Measurements from ENCODE around the gene NDUFA5.
"Not testable (repeated sequence)": the region's sequence is repeated elsewhere in the genome, so short reads cannot be mapped to it uniquely, and the experiment has no call there.

Gene NDUFA5

GRCh38 chr7:123557016-123557397 lies 611 bp downstream of the NDUFA5 start:
- peak; percentile 11 for DNase-seq (ENCODE audit: low read depth)

DNA sequence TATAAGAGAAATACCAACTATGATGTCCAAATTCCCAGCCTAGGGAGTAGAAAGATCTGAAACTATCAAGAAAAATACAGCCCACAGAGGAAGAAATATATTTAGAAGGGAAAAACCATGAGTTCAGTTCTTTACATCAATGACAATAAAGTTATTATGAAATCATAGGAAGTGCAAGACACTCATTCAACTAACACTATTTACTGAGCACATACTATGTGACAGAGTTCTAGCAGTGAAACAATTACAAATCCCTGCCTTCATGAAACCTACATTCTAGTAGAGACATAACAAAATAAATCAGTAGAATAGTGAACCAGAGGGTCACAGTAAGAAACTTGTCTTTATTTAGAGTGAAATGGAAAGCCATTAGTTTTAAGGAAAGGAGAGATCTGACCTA lies 2.1 kb downstream of the NDUFA5 start:
- no peak for DNase-seq (ENCODE audit: low read depth)

DNA sequence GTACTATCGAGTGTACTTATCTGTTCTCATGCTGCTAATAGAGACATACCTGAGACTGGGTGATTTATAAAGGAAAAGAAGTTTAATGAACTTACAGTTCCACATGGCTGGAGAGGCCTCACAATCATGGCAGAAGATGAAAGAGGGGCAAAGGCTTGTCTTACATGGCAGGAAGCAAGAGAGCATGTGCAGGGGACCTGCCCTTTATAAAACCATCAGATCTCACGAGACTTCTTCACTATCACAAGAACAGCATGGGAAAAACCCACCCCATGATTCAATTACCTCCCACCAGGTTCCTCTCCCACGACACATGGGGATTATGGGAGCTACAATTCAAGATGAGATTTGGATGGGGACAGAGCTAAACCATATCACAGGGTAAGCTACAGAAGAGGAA lies 4.5 kb downstream of the NDUFA5 start:
- no peak for DNase-seq (ENCODE audit: low read depth)

- DNase-seq (ENCODE audit: low read depth) = no peak
Measured at GRCh38 chr7:123552641-123553040, 5.0 kb downstream of the NDUFA5 start.

GRCh38 chr7:123552134-123552533 lies 5.5 kb downstream of the NDUFA5 start:
- not testable (repeated sequence) for DNase-seq (ENCODE audit: low read depth)

DNA sequence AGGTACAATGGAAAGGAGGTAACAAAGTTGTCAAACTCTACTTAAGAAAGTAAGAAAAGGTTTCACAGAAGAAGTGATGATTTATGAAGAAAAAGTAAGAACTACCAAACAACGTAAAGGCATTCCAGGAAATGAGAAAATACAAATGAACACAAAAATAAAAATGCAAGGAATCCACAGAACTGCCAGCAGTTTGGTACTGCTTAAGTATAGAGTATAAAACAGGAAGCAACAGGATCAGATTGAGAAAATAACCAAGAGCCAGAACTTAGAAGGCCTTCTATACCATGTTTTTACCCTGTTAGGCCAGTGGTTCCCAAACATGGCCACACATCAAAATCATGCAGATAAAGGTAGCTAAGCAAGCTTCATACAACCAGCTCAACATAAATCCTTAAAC lies 9.2 kb downstream of the NDUFA5 start:
- no peak for DNase-seq (ENCODE audit: low read depth)

DNA sequence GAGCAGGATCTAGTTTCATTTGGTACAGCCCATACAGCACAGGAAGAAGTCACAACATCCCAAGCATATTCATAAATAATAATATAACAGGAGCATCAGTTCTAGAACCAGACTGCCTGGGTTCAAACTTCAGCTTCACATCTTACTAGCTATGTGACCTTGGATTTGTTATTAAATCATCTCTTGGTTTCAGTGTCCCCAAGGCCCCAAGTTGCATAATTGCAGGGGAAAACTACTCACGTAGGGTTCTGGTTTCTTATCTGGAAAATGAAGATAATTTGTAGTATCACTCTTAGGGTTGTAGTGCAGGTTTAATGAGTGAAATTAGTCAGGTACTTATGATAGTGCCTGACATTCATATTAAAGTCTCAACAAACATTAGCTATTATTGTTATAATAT lies 17.7 kb downstream of the NDUFA5 start:
- DNase-seq (ENCODE audit: low read depth) = no peak

DNA sequence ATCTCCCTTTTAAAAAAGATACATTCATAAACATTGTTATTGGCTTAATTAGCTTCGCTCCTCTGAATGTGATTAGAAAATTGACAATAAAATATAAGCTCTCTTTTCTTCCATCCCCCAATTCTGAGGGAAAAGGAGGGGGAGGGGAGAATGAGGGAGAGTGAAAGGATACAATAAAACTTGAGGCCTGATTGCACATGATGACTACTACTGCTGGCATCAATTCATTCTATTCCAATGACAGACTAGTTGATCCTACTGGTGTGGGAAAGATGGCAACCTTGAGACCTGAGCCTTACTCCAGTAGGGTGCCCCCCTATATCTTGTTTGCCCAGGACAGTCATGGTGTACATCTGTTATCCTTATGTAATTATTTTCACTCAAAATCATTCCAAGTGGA lies 18.7 kb downstream of the NDUFA5 start:
- no peak for DNase-seq (ENCODE audit: low read depth)

DNA sequence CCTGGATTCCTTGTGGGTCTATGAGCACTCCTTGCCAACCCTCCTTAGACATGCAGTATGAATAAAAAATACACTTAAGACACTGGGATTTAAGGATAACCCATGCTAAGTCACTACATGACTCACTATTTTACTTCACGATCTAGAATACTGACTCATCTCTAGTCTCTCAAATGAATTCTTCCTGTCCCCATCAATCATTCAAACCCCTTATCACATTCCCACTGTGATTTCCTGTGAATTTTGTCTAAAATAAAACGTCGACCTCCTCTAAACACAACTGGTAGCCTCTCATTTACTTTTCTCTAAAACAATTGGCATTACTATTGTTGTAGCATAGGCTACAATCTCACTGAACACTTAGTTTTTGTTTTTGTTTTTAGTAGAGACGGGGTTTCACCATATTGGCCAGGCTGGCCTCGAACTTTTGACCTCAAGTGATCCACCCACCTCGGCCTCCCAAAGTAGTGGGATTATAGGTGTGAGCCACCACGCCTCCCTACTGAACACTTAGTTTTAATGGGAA lies 19.4 kb downstream of the NDUFA5 start:
- peak; percentile 21 for DNase-seq (ENCODE audit: low read depth)

DNA sequence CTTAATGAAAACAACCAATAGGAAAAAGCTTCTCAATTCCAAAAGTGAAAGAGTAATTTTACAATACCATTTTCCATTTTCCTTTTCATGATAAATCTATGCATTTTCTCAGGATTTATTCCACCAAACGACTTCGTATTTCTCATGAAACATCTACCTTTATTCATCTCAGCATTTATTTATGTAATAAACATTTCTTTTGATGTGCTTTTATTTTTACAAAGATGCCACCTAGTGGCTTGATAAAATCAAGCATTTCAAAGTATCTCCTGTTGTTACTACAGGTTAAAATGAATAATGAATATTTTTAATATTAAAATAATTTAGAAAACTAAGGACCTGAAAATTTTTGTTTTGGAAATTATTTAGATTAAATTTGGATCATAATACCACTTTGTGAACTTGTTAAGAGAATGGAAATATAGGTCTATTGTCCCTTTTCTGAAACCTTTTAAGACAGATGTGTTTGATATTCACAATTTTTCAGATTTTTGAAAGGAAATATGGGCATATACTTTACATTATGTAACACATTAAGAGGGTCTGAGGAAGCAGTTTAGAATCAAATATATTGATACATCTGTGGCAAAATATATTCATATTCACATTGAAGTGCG lies 20.5 kb downstream of the NDUFA5 start:
- DNase-seq (ENCODE audit: low read depth) = no peak

DNA sequence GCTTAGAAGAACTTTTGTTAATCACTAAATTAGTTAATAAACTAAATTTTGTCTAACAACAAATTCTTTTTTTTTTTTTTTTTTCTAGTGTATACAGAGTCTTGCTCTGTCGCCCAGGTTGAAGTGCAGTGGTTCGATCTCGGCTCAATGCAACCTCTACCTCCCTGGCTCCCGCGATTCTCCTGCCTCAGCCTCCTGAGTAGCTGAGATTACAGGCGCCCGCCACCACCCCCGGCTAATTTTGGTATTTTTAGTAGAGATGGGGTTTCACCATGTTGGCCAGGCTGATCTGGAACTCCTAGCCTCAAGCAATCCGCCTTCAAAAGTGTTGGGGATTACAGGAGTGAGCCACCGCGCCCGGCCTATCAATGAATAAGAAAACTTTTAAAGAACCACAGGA lies 22.1 kb downstream of the NDUFA5 start:
- no peak for DNase-seq (ENCODE audit: low read depth)

DNA sequence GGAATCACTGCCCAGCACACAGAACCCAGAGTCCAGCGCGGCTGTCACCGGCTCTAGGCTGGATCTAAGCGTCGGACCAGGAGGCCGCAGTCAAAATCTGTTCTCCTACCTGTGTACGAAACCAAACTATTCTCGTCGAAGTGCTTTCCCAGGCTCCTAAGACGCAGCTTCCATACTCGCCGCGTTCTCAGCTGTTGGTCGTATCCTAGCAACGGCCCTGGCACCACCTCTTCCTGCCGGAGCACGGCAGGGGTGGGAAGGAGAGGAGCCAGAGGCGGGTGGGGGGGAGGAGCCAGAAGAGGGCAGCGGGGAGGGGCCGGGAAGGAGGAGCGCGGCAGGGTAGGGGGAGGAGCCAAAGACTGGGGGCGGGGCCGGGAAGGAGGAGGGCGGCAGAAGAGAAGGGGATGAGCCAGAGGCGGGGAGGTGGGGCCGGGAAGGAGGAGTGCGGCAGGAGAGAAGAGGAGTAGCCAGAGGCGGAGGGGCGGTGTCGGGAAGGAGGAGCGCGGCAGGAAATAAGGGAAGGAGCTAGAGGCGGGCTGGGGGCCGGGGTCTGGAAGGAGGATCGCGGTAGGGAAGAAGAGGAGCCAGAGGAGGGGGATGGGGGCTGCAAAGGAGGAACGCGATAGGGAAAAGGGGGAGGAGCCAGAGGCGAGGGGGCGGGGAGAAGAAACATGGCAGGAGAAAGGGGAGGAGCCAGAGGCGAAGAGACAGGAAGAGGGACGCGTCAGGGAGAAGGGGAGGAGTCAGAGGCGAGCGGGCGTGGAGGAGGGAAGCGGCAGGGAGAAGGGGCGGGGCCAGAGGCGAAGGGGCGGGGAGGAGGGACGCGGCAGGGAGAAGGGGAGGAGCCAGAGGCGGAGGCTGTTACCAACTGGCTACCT lies 23.0 kb downstream of the NDUFA5 start, which contains the start of gene IQUB:
IQUB (minus strand) TSS at position 213 of the 878 bp plus-strand sequence. CDS start 22,255 bp downstream, outside the sequence.
- peak; percentile 96 for DNase-seq (ENCODE audit: low read depth)

- DNase-seq (ENCODE audit: low read depth) = no peak
Measured at GRCh38 chr7:123533929-123534382, 23.7 kb downstream of the NDUFA5 start.

DNA sequence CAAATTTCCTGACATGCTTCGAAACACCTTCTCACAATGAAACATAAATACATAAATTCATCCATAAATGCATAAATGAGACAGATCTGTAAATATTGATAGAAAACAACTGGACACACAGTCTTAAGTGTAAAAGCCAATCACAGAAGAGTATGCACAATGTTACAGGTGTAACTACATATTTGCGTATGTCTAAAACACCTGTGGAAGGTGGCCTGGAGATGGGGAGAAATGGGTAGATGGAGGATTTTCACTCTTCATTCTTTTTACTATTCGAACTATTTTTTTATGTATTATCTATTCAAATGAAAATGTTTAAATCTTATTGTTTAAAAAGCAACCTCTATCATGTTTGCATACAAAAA lies 24.1 kb downstream of the NDUFA5 start:
- DNase-seq (ENCODE audit: low read depth) = no peak

DNA sequence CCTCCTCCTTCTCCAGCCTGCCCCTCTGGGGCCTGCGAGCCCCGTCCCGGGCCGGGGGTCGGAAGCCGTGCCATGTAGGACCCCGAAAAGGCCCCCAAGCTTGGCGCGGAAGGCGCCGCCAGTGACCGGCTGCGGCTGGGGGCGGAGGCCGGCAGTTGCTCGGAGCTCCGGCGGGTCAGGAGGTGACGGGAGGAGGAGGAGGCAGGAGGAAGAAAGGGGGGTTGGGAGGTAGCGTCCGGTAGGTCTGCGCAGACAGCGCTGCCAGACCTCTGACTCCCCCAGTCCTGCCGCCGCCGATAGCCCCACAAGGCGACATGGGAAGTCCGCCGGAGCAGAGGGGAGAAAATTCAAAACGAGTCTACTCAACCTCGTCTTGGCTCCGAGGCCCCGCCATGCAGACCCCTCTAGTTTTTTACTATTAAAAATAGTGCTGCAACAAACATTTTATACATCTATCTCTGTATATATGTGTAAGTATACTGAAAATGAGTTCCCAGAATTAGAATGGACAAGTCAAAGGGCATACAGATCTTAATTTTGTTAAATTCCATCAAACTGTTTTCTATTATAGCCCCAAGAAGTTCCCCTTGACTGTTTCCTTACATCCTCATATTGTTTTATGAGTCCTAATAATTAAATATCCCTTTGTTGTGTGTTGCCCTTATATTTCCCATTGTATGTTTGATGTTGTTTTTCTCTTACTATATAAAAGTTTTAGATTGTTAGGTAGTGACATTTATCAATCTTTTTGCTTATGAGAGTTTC lies 24.6 kb downstream of the NDUFA5 start:
- not testable (repeated sequence) for DNase-seq (ENCODE audit: low read depth)

GRCh38 chr7:123532343-123532742 lies 25.3 kb downstream of the NDUFA5 start:
- DNase-seq (ENCODE audit: low read depth) = not testable (repeated sequence)

- DNase-seq (ENCODE audit: low read depth) = not testable (repeated sequence)
Measured at GRCh38 chr7:123530035-123530591, 27.5 kb downstream of the NDUFA5 start.

GRCh38 chr7:123528265-123528664 lies 29.4 kb downstream of the NDUFA5 start:
- DNase-seq (ENCODE audit: low read depth) = no peak

DNA sequence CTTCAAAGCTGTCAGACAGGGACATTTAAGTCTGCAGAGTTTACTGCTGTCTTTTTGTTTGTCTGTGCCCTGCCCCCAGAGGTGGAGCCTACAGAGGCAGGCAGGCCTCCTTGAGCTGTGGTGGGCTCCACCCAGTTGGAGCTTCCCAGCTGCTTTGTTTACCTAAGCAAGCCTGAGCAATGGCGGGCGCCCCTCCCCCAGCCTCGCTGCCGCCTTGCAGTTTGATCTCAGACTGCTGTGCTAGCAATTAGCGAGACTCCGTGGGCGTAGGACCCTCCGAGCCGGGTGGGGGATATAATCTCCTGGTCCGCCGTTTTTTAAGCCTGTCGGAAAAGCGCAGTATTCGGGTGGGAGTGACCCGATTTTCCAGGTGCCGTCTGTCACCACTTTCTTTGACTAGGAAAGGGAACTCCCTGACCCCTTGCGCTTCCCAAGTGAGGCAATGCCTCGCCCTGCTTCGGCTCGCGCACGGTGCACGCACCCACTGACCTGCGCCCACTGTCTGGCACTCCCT lies 29.8 kb downstream of the NDUFA5 start:
- DNase-seq (ENCODE audit: low read depth) = not testable (repeated sequence)

DNA sequence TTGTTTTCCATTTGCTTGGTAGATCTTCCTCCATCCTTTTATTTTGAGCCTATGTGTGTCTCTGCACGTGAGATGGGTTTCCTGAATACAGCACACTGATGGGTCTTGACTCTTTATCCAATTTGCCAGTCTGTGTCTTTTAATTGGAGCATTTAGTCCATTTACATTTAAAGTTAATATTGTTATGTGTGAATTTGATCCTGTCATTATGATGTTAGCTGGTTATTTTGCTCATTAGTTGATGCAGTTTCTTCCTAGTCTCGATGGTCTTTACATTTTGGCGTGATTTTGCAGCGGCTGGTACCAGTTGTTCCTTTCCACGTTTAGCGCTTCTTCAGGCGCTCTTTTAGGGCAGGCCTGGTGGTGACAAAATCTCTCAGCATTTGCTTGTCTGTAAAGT lies 31.1 kb downstream of the NDUFA5 start:
- not testable (repeated sequence) for DNase-seq (ENCODE audit: low read depth)

DNA sequence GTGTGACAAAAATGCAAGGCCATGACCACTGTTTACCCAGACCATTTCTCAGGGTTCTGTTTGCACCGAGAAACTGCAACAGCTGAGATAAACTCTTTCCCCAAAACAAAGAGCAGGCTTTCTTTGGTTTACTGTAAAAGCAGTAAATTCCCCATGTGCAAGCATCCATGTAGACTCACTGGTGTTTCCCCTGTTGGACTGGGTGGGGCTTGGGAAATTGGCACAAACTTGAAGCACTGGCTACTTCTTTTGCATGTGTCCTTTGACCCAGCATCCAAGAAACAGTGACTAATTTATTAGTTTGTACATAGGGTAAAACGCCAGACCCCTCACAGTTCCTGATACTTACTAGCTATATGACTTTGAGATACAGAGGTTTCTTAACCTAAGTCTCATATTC lies 35.6 kb downstream of the NDUFA5 start:
- DNase-seq (ENCODE audit: low read depth) = peak; percentile 18

DNA sequence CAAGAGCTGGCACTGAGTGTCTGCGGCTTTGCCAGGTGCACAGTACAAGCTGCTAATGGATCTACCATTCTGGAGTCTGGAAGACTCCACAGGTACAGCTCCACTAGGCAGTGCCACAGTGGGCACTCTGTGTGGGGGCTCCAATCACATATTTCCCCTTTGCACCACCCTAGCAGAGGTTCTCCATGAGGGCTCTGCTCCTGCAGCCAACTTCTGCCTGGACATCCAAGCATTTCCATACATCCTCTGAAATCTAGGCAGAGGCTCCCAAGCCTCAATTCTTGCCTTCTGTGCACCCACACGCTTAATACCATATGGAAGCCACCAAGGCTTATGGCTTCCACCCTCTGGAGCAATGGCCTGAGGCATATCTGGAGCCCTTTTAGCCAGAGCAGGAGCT lies 52.4 kb downstream of the NDUFA5 start:
- DNase-seq (ENCODE audit: low read depth) = no peak
